HG03354 (cell line): Measurements from ENCODE around the gene ARMC2.
"Not testable (repeated sequence)": the region's sequence is repeated elsewhere in the genome, so short reads cannot be mapped to it uniquely, and the experiment has no call there.

Experiments
- ATAC-seq: cut with Tn5 transposase; IDR thresholded peaks from one replicate; pipeline ENCODE4 v1.9.1; 2021; ENCODE audit warnings: mild to moderate bottlenecking; ENCODE audit not compliant: unreplicated experiment, poor library complexity, severe bottlenecking

Gene ARMC2

GRCh38 chr6:108968325-108969316 lies 120.4 kb downstream of the ARMC2 start:
- no peak for ATAC-seq

- ATAC-seq: no peak
Measured at GRCh38 chr6:108969776-108970175, 121.6 kb downstream of the ARMC2 start.

GRCh38 chr6:108974201-108974600 lies 126.0 kb downstream of the ARMC2 start:
- no peak for ATAC-seq

GRCh38 chr6:108978638-108979037 lies 130.4 kb downstream of the ARMC2 start:
- not testable (repeated sequence) for ATAC-seq

GRCh38 chr6:108982154-108983113 lies 134.2 kb downstream of the ARMC2 start:
- ATAC-seq: no peak

- ATAC-seq: no peak
Measured at GRCh38 chr6:108983151-108983550, 134.9 kb downstream of the ARMC2 start.

- ATAC-seq: no peak
Measured at GRCh38 chr6:108985301-108985700, 137.1 kb downstream of the ARMC2 start.

GRCh38 chr6:108987156-108987555 lies 138.9 kb downstream of the ARMC2 start:
- no peak for ATAC-seq

- no peak for ATAC-seq
Measured at GRCh38 chr6:108988296-108988695, 140.1 kb downstream of the ARMC2 start.

- no peak for ATAC-seq
Measured at GRCh38 chr6:108988765-108989164, 140.5 kb downstream of the ARMC2 start.

- no peak for ATAC-seq
Measured at GRCh38 chr6:108989700-108990099, 141.5 kb downstream of the ARMC2 start.

- ATAC-seq: no peak
Measured at GRCh38 chr6:108993876-108994275, 145.7 kb downstream of the ARMC2 start.

- no peak for ATAC-seq
Measured at GRCh38 chr6:108995296-108995695, 147.1 kb downstream of the ARMC2 start.

GRCh38 chr6:108996208-108996607 lies 148.0 kb downstream of the ARMC2 start:
- no peak for ATAC-seq

GRCh38 chr6:108998485-108998884 lies 150.3 kb downstream of the ARMC2 start:
- no peak for ATAC-seq

- no peak for ATAC-seq
Measured at GRCh38 chr6:108999428-108999827, 151.2 kb downstream of the ARMC2 start.

- no peak for ATAC-seq
Measured at GRCh38 chr6:109000289-109000688, 152.1 kb downstream of the ARMC2 start.

- ATAC-seq: no peak
Measured at GRCh38 chr6:109001291-109001894, 153.2 kb downstream of the ARMC2 start.

GRCh38 chr6:109002051-109002697 lies 154.0 kb downstream of the ARMC2 start:
- ATAC-seq: no peak
